SU-DHL-6 (cell line): Measurements from ENCODE around the gene TNS4.

Experiments
- EZH2phosphoT487 ChIP-seq: fragments of 200-600 bp; sonication (generic), shearing (Covaris generic); conservative IDR thresholded peaks from 2 replicates; pipeline ENCODE4 v1.6.1; 2018; ENCODE audit warnings: mild to moderate bottlenecking, antibody characterized with exemption, low read length, moderate library complexity, mixed read lengths
- TF ChIP-seq, protein P1 (sequence below): fragments of 200-600 bp; sonication (generic); IDR thresholded peaks from one replicate; pipeline ENCODE4 v1.5.1; 2017; ENCODE audit warnings: antibody characterized with exemption, mild to moderate bottlenecking, low read length, moderate library complexity; ENCODE audit not compliant: insufficient read depth, poor library complexity, severe bottlenecking

DNA sequence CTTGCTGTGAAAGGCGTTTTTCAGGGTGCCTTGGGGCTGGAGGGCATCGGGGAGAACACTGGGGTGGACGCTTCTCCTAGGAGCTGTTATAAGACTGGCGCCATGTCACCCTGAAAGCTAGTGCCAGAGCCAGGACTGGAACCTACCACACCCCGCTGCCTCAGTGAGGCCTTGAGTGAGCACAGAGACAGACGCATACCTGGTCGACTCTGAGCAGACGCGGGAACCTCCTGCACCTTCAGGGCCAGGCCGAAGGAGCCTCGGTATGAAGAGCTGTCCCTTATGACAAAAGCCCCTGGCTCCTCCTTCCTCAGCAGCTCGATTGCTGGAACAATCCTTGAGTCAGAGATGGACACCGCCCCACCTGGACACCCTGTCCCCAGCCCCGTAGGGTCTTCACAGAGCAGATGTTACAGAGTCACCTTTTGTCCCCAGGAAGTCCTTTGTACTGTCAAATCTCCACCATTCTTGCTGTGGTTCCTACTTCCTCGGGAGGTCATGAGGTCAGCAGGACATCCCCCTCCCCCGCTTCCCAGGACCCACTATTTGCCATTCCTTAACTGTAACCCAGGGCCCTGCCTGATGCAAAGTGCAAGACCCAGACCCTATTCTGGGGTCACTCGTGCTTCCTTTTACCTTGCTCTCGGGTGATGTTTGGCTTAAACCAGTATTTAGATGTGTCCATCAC is 17.0 kb downstream of the TNS4 start:
- TF ChIP-seq, protein P1, sequence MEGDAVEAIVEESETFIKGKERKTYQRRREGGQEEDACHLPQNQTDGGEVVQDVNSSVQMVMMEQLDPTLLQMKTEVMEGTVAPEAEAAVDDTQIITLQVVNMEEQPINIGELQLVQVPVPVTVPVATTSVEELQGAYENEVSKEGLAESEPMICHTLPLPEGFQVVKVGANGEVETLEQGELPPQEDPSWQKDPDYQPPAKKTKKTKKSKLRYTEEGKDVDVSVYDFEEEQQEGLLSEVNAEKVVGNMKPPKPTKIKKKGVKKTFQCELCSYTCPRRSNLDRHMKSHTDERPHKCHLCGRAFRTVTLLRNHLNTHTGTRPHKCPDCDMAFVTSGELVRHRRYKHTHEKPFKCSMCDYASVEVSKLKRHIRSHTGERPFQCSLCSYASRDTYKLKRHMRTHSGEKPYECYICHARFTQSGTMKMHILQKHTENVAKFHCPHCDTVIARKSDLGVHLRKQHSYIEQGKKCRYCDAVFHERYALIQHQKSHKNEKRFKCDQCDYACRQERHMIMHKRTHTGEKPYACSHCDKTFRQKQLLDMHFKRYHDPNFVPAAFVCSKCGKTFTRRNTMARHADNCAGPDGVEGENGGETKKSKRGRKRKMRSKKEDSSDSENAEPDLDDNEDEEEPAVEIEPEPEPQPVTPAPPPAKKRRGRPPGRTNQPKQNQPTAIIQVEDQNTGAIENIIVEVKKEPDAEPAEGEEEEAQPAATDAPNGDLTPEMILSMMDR, result no peak
- no peak for TF ChIP-seq EZH2phosphoT487
